HG03280 (cell line): ENCODE data around the gene TLE5.
"Not testable (repeated sequence)": the region's sequence is repeated elsewhere in the genome, so short reads cannot be mapped to it uniquely, and the experiment has no call there.

Source experiments
- ATAC-seq: cut with Tn5 transposase; IDR thresholded peaks from one replicate; pipeline ENCODE4 v1.9.1; 2021; ENCODE audit warnings: mild to moderate bottlenecking, moderate library complexity; ENCODE audit not compliant: unreplicated experiment

The TLE5 gene

GRCh38 chr19:3061182-3062161 is 823 bp downstream of the TLE5 start:
- no peak for ATAC-seq

- no peak for ATAC-seq
These were observed 1.5 kb downstream of the TLE5 start for GRCh38 chr19:3060857-3061181.

GRCh38 chr19:3059653-3060052 is 2.6 kb downstream of the TLE5 start:
- ATAC-seq, result no peak

- ATAC-seq, result no peak
These were observed 3.4 kb downstream of the TLE5 start for GRCh38 chr19:3058821-3059314.

- no peak for ATAC-seq
These were observed 4.1 kb downstream of the TLE5 start for GRCh38 chr19:3058009-3058820.

- ATAC-seq, result no peak
These were observed 5.0 kb downstream of the TLE5 start for GRCh38 chr19:3057275-3057714.

GRCh38 chr19:3056417-3057088 is 5.7 kb downstream of the TLE5 start:
- no peak for ATAC-seq

- ATAC-seq, result no peak
These were observed 6.4 kb downstream of the TLE5 start for GRCh38 chr19:3055741-3056416.

- ATAC-seq, result no peak
These were observed 7.1 kb downstream of the TLE5 start for GRCh38 chr19:3054972-3055740.

- no peak for ATAC-seq
These were observed 7.9 kb downstream of the TLE5 start for GRCh38 chr19:3054265-3054971.

- no peak for ATAC-seq
These were observed 8.5 kb downstream of the TLE5 start for GRCh38 chr19:3053780-3054179.

- ATAC-seq, result no peak
These were observed 9.1 kb downstream of the TLE5 start for GRCh38 chr19:3053218-3053621.

GRCh38 chr19:3050016-3050415 is 12.3 kb downstream of the TLE5 start:
- not testable (repeated sequence) for ATAC-seq

- ATAC-seq, result no peak
These were observed 13.2 kb downstream of the TLE5 start for GRCh38 chr19:3049089-3049488.

- ATAC-seq, result no peak
These were observed 14.1 kb downstream of the TLE5 start for GRCh38 chr19:3048190-3048533.

- no peak for ATAC-seq
These were observed 14.7 kb downstream of the TLE5 start for GRCh38 chr19:3047496-3048189.

- ATAC-seq, result no peak
These were observed 15.4 kb downstream of the TLE5 start for GRCh38 chr19:3046698-3047495.
